ENCODE data around the gene IGSF21.

IGSF21 gene

GRCh38 chr1:18376661-18377060, 269.1 kb downstream of the IGSF21 start:
- DNase-seq, result no peak

- DNase-seq, result no peak
Measured at GRCh38 chr1:18380288-18380687, 272.7 kb downstream of the IGSF21 start.

GRCh38 chr1:18384059-18384458, 276.5 kb downstream of the IGSF21 start:
- DNase-seq, result no peak

GRCh38 chr1:18384471-18384870, 276.9 kb downstream of the IGSF21 start:
- no peak for DNase-seq

GRCh38 chr1:18385239-18385790, 277.7 kb downstream of the IGSF21 start:
- no peak for DNase-seq

- DNase-seq, result no peak
Measured at GRCh38 chr1:18386591-18386990, 279.0 kb downstream of the IGSF21 start.

- no peak for DNase-seq
Measured at GRCh38 chr1:18387307-18387706, 279.7 kb downstream of the IGSF21 start.

GRCh38 chr1:18390953-18391352, 283.4 kb downstream of the IGSF21 start:
- no peak for DNase-seq

- no peak for DNase-seq
Measured at GRCh38 chr1:18394563-18395156, 287.1 kb downstream of the IGSF21 start.

- no peak for DNase-seq
Measured at GRCh38 chr1:18396247-18396980, 288.8 kb downstream of the IGSF21 start.

- DNase-seq, result no peak
Measured at GRCh38 chr1:18397641-18398040, 290.0 kb downstream of the IGSF21 start.

GRCh38 chr1:18398791-18399530, 291.4 kb downstream of the IGSF21 start:
- no peak for DNase-seq

- DNase-seq, result no peak
Measured at GRCh38 chr1:18400347-18401102, 292.9 kb downstream of the IGSF21 start.

GRCh38 chr1:18401921-18402320, 294.3 kb downstream of the IGSF21 start:
- DNase-seq, result no peak

- DNase-seq, result no peak
Measured at GRCh38 chr1:18404460-18404859, 296.9 kb downstream of the IGSF21 start.

GRCh38 chr1:18407166-18408045, 299.8 kb downstream of the IGSF21 start:
- DNase-seq, result no peak

- DNase-seq, result no peak
Measured at GRCh38 chr1:18408656-18409370, 301.2 kb downstream of the IGSF21 start.

GRCh38 chr1:18409609-18410237, 302.1 kb downstream of the IGSF21 start:
- no peak for DNase-seq

- DNase-seq, result no peak
Measured at GRCh38 chr1:18410407-18410806, 302.8 kb downstream of the IGSF21 start.

- no peak for DNase-seq
Measured at GRCh38 chr1:18411321-18411720, 303.7 kb downstream of the IGSF21 start.
